Glomerular endothelial cell (primary cell): Measurements from ENCODE around the gene GMPR2. TPM values are rescaled to one million over a fixed set of nuclear protein-coding genes. Genes with fewer than 3 reads are reported as not detected.
"Not testable (repeated sequence)": the region's sequence is repeated elsewhere in the genome, so short reads cannot be mapped to it uniquely, and the experiment has no call there.

Experiments used
- DNase-seq: peaks from one replicate; pipeline ENCODE4 v3.0.0-alpha.2; 2011; ENCODE audit warnings: low read depth, low spot score; ENCODE audit errors: extremely low read depth
- total RNA-seq: library from RNA; depleted of rRNA; stranded (reverse); fragments of >200 nt; gene quantifications from 2 replicates; pipeline ENCODE4 v1.2.3, GENCODE V29; 2015

The GMPR2 gene
- total RNA-seq, 1 donor from 2014 or later = 51.6 TPM

DNA sequence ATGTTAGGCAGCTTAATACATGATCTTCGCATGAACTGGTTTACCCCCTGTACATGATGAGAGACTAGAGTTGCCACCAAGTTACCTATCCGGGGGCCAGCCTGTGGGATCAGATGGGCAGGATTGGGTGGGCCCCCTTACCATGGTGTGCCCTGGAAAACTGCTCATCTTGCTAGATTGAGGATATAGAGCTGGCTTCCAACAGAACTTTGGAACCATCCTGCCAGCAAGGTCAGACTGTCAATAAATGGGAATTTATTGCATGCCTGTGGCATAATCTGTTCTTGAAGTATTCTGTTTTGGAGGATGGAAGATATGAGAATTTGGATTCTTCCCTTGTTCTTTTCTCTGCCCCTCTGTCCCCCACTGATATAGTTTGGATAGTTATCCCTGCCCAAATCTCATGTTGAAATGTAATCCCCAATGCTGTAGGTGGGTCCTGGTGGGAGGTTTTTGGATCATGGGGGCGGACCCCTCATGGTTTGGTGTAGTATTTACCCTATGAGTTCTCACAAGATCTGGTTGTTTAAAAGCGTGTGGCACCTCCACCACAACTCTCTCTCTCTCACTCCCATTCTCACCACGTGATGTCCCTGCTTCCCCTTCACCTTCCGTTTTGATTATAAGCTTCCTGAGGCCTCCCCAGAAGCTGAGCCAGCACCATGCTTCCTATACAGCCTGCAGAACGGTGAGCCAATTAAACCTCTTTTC lies 33.8 kb upstream of the GMPR2 start:
- no peak for DNase-seq

DNA sequence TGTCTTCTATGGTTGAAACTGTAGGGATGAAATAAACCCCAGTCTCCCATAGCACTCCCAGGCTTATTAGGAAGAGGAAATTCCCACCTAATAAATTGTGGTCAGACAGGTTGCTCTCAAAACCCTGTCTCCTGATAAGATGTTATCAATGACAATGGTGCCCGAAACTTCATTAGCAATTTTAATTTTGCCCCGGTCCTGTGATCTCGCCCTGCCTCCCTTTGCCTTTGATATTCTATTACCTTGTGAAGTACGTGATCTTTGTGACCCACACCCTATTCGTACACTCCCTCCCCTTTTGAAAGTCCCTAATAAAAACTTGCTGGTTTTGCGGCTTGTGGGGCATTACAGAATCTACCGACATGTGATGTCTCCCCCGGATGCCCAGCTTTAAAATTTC lies 30.2 kb upstream of the GMPR2 start:
- not testable (repeated sequence) for DNase-seq

DNA sequence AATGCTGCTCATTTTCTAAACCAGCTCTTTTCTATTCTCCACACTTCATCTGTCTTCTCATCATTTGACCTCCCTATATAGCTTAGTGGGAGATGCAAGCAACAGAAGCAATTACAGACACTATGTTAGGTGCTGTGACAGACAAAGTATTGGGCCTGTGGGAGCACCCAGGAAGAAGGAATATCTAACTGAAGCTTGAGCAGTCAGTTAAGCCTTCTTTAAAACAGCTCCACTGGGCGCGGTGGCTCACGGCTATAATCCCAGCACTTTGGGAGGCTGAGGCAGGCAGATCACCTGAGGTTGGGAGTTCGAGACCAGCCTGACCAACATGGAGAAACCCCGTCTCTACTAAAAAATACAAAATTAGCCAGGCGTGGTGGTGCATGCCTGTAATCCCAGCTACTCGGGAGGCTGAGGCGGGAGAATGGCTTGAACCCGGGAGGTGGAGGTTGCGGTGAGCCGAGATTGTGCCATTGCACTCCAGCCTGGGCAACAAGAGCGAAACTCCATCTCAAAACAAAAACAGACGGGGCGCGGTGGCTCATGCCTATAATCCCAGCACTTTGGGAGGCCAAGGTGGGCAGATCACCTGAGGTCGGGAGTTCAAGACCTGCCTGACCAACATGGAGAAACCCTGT lies 29.4 kb upstream of the GMPR2 start:
- not testable (repeated sequence) for DNase-seq

- DNase-seq = no peak
Observed at GRCh38 chr14:24204163-24205146, 28.3 kb upstream of the GMPR2 start.

GRCh38 chr14:24206260-24207103 lies 26.2 kb upstream of the GMPR2 start:
- no peak for DNase-seq

- DNase-seq = no peak
Observed at GRCh38 chr14:24207104-24207551, 25.6 kb upstream of the GMPR2 start.

DNA sequence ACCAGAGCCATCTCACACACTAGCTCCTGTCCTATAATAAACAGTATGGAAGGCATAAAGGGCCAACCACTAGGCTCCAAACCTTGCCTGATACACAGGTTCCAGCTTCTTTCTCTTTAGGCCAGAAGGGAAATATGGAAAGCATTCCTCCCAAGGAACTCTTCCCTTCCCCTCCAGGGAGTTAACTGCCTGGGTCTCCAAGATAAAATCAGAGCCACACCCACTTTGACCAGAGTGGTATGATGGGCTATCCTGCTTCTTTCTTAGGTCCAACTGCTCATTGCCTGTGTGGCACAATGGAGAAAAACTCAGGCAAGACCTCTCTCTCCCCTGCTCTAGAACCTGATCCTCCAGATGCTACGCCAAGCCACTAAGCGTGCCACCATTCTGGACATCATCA lies 25.1 kb upstream of the GMPR2 start:
- DNase-seq = no peak

GRCh38 chr14:24211311-24211710 lies 21.4 kb upstream of the GMPR2 start:
- no peak for DNase-seq

DNA sequence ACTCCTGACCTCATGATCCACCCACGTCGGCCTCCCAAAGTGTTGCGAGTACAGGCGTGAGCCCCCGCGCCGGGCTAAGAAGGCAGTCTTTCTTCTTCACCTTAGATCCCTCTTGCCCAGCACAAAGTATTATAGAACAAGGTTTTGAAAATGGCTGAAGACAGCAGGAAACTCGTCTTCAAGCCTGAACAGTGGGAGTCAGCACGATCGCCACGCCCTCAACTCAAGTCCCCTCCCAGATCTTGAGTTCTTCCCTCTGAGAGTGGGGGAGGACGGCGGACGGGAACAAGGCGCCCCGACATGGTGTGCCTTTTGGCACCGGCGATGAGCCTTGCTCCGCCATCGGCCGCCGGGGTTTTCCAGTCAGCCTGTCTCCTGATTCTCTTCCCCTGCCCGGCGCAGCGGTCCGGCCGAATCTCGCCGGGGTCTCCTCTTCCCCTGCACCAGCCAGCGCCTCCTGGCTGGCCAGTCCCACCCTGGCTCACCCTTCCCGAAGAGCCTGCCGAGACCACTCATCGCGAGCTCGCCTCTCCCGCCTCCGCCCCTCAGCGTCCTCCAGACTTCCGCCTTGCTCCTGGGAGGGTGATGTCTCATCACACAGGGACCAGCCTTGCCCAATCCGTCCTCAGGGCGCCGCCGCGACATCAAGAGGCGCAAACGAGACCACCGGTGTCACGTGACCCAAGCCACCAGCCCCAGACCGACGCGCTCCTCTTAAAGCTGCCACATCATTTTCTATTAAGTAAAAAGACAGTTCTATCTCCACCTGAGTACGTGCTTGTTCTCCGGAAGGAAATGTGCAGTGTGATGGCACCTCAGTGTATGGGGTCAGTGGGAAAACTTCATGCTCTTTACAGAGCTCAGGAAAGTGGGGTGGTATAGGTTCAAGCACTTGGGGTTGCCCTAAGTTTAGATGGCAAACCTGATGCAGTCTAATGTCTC lies 19.5 kb upstream of the GMPR2 start, which contains the start of gene CHMP4A:
Gene CHMP4A (minus strand): TSS at position 565 of the 942 bp plus-strand sequence. CDS start 49 bp downstream, at position 516.
- peak; percentile 78 for DNase-seq

- no peak for DNase-seq
Observed at GRCh38 chr14:24213866-24214662, 18.7 kb upstream of the GMPR2 start.

GRCh38 chr14:24215495-24216344 lies 17.0 kb upstream of the GMPR2 start, which contains the start of gene MDP1:
TSS of gene MDP1 (minus strand) at chr14:24216066. CDS start at chr14:24215955, 111 bp downstream.
- no peak for DNase-seq

DNA sequence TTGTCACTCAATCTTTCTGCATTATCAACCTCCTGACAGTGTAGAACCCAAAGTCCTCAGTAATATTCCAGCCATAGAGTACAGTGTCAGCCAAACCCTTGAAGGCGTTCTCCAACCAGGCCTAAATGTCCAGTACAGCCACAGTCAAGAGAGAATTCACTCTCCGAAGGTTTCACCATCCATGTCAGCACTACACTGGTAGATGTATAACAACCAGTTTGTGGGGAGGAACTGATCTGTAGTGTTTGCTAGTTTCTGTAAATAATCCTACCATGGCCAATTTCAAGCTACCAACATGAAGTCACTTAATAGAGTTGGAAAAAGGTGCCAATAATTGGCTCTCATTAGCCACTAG lies 16.4 kb upstream of the GMPR2 start:
- no peak for DNase-seq

DNA sequence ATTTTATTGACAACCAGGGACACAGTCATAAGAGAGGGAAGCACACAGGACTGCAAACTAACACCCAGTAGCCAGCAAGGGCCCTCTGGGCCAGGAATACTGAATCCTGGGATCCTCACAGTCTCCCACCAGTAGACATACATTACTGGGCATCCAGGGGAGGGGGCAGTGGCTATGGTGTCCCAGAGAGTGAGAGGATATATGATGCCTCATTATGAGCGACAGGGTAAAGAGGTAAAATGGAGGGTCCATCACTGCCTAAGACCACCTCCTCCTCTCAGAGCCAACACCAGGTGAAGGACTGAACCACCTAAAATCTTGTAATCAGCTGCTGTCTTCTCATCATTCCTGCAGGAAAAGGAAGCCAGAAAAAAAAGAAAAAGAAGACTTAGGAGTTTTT lies 15.9 kb upstream of the GMPR2 start:
- DNase-seq = not testable (repeated sequence)

GRCh38 chr14:24219080-24219479 lies 13.6 kb upstream of the GMPR2 start:
- DNase-seq = no peak

GRCh38 chr14:24219521-24219920 lies 13.2 kb upstream of the GMPR2 start:
- DNase-seq = no peak

DNA sequence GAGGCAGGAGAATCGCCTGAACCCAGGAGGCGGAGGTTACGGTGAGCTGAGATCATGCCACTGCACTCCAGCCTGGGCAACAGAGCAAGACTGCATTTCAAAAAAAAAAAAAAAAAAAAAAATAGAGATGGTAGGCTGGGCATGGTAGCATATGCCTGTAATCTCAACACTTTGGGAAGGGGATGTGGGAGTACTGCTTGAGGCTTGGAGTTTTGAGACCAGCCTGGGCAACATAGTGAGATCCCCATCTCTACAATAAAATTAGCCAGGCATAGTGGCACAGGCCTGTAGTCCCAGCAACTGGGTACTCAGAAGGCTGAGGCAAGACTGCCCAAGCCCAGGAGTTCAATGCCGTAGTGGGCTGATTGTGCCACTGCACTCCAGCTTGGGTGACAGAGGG lies 9.7 kb upstream of the GMPR2 start:
- not testable (repeated sequence) for DNase-seq

DNA sequence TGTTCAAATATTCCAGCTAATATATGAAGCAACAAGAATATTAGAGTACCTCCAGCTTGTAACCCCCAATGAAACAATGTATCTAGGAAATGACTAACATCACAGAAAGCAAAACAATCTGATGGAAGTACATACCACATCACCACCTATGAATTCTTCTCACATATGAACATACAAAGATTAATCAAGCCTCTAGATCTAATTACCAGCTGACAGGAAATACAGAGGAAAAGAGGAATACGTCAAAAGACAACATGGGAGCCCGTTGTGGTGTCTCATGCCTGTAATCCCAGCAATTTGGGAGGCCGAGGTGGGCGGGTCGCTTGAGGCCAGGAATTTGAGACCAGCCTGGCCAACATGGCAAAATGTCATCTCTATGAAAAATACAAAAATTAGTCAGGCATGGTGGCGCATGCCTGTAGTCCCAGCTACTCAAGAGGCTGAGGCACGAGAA lies 8.1 kb upstream of the GMPR2 start:
- DNase-seq = peak; percentile 95
